ENCODE data around the gene TANK. TPM values are rescaled to one million over a fixed set of nuclear protein-coding genes. Genes with fewer than 3 reads are reported as not detected.
A peak's percentile ranks its signal among the peaks of the same experiment; 100 is the strongest.
"Not testable (repeated sequence)": the region's sequence is repeated elsewhere in the genome, so short reads cannot be mapped to it uniquely, and the experiment has no call there.

The TANK gene
- polyA plus RNA-seq, 10 donors: 23.3 to 37.7 (median 31.3) TPM

DNA sequence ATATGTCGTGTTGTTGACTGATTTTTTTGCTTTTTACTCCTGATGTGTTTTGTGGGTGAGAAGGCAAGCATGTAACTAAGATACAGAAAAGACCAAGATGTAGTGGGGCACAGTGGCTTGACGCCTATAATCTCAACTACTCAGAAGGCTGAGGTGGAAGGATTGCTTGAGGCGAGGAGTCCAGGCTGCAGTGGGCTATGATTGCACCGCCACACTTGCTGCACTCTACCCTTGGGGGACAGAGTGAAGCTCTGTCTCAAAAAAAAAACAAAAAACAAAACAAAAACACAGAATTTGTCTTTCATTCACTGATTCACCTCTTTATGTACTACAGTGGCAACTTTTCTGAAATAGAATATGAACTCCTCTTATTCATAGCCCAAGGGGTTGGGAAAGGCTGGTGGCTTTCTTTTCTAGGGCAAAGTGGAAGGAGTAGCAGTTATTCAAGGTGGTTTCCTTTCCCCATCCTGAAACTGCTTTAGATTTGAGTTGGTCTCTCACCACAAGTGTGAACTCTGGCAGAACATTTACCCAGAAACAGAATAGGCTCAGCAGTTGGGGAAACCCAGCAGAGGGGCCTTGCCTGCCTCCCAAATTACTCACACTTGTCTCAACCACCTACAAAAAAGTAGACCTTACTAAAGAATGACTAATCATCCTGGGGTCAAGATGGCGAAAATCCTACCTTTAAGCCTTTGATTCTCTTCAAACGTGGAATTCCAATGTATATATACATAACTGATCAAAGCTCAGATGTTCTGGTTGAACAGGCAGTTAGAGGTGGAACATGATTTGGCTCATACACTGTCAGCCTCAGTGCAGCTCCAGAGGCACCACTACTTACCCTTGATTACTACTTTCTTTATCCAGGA, 6.5 kb downstream of the TANK start:
- DNase-seq: no peak

- DNase-seq: no peak
Measured at GRCh38 chr2:161169335-161169734, 9.1 kb downstream of the TANK start.

DNA sequence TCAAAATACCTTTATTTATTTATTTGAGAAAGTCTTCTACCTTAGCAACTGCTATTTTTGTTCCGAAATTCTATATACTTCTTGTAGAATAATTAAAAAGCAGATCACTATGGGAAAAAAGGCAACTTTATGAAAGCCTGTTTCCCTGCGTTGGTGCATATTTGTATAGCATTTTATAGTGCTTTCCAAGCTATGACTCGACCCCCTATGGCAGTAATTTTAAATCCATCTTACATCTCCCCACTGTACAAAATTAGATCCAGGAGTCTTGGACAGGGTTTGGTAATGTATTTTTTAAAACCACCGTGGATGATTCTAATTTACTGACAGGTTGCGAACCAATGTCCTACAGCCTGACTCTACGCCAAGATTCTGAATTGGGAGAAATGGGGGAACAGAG, 10.1 kb downstream of the TANK start:
- DNase-seq: no peak

DNA sequence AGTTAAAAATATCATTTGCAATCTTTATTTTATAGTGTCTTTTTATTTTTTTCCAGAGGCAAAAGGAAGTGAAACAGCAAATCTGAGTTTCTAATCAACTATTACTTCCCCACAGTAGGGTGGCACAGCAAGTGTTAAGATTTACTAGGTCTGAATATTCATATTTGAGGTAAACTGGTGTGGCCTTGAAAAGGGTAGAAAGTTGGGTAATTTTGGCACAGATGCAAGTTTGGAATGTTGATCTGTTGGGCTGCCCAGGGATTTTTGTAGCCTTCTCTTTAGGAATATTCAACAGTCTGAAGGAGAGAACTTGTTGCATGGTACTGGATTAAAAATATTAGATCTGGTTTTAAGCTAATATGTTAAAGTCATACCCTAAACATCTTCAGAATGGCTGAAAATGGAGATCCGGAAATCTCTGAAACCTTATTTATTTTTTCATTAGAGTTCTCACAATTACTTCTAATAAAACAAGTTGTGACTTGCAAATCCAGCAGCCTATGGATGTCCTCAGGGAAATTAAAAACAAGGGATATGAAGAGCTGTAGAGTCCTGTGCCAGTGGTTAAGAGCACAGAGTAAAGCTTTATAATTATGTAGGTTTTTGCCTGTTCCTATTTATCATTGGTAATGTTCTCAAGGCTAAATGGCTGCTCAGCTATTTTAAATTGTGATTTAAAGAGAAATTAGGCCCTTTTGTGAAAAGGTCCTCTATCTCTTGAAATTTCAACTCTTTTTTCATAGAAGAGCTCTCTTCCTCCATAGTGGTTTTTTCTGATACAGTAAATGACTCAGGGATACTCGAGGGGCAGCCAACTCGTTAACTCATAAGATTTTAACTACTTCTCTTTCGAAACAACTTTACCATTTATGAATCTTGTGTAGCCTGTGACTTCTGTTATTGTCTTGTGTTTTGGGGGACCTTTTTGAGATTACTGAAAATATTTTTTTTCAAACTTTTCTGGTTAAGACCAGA, 11.0 kb downstream of the TANK start:
- no peak for DNase-seq

- DNase-seq: no peak
Measured at GRCh38 chr2:161172901-161173540, 12.8 kb downstream of the TANK start.

- no peak for DNase-seq
Measured at GRCh38 chr2:161173541-161174194, 13.4 kb downstream of the TANK start.

- DNase-seq: no peak
Measured at GRCh38 chr2:161177969-161178368, 17.7 kb downstream of the TANK start.

DNA sequence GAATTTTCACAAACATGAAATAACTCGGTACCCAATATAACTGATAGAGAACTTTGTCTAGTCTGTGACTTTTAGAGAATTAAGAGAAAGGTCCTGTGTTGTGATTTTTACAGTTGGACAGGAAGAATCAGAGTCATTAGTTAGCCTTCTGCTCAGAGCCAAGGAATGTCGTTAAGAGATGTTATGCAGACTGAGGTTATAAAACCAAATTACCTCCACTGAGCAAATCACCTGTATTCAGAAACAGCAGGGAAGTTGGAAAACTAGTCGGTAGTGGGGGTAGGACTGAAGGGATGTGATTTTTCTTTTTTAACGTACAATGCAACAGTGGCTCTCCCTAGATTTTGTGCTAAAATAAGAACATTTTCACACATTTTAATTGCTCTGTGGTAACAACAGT, 18.5 kb downstream of the TANK start:
- DNase-seq: no peak

DNA sequence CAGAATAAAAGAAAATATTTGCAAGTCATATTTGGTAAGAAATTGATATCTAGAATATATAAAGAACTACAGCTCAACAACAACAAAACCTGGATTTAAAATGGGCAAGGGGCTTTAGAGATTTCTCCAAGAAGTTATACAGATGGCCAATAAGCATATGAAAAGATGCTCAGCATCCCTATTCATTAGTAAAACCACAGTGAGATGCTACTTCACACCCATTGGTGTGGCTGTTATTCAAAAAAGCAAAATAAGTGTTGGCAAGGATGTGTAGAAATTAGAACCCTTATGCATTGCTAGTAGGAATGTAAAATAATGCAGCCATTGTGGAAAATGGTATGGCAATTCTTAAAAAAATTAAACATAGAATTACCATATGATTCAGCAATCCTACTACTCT, 29.8 kb downstream of the TANK start:
- no peak for DNase-seq

GRCh38 chr2:161195602-161196001, 35.4 kb downstream of the TANK start:
- not testable (repeated sequence) for DNase-seq

GRCh38 chr2:161199912-161200701, 39.9 kb downstream of the TANK start:
- no peak for DNase-seq

- no peak for DNase-seq
Measured at GRCh38 chr2:161204846-161205245, 44.6 kb downstream of the TANK start.

DNA sequence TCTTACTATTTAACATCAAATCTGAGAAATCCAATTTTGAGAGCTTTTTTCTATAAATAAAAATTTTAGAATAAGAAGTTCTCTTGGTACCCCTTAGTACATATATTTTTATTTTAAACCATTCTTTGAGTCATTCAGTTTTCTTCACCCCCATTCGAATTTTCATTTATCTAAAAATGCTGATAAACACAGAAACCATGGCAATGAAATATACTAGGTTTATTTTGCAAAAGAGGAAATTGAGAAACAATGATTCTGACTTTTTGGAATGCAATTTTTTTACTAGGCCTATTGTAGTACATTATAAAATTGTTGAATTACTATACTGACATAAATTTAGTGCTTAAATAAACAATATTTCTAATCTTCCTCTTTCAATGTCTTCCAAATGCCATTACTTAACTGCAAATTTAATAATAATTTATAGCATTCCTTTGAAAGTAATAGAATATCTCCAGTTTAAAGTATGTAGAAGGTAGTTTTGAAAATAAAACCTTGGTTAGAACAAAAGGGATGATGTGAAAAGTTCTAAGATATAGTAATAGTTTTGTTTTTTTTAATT, 46.3 kb downstream of the TANK start:
- DNase-seq: no peak

DNA sequence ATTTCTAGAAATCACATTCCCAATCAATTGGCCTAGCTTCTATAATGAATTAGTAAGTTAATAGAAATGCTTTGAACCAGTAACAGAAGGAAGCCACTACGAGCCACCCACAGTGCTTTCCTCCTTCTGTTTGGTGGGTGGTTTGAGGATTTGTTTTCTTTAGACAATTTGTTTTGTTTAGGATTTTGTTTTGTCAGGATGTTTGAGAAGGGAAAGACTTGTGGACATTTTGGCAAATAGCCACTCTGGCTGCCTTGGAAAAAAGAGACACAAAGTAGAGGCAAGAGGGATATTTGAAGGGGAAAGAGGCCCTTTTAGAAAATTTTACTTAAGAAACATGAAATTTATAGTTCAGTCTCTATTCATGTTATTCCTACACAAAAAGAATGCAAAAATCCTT, 47.7 kb downstream of the TANK start:
- no peak for DNase-seq

DNA sequence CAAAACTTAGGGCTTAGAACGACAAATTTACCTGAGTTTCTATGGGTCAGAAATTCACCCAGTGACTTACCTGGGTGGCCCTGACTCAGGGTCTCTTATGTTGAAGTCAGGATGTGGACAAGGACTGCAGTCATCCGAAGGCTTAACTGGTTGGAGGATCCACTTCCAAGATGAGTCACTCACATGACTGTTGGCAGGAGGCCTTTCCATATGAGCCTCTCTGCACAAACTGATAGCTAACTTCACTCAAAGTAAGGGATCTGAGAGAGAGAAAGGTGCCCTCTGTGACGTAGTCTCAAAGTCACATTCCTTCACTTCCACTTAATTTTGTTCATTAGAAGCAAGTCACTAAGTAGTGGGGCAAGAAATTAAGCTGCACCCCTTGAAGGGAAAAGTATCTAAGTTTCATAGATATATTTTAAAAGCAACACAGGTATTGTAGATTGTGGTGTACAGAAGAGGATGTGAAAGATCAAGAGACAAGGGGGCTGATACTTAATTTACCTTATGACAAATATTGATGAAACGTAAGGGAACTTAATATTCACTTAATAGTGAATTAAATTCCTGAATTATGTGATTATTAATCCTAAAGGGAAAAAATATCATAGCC, 48.4 kb downstream of the TANK start:
- peak in 1 of 3 donors; percentile 46 for DNase-seq

- DNase-seq: no peak
Measured at GRCh38 chr2:161209902-161210301, 49.7 kb downstream of the TANK start.

- DNase-seq: no peak
Measured at GRCh38 chr2:161217597-161218185, 57.5 kb downstream of the TANK start.

DNA sequence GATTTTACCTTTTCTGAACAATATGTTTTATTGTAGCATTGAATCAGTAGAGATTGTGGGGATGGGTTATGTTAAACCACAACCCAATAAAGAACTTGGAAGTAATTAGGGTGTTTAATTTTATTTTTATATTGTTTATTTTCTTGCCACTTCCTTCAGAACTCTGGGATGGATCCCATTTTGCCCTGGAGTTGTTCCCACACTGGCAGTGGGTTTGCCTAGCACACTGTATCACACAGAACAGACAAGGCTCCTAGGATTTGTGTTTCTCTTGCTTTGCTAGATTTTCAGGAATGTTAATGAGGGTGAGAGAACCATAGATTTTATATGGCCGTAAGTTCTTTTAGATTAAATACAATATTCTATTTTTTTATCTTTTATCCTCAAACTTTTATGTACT, 59.0 kb downstream of the TANK start:
- DNase-seq: no peak

DNA sequence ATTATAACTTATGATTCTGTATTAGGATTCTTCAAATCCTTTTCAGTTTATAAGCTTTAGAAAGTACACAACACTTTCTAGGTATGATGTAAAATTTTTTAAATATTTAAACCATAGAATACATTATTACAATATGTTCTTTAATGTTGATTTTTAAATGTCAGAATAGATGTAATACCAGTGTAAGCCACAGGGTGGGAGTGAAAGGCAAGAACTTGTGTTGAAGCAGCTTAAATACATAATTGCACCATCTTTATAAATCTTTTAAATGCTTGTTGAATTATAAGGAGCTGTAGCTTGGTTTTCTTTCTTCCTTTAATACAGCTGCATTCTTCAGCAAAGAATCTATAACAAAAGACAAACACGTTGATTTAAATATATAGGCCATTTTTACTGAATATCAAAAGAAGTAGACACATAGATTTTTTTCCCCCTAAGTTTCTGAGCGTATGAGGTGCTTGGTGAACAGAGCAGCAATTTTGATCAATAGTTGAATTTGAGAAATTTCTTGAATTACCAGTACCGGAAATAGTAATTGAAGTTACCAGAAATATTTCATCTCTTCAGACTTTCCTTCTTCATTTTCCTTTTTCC, 63.0 kb downstream of the TANK start:
- peak; percentile 27 to 56 (median 44) for DNase-seq

All from muscle of back (tissue), 11 donors.